HFFc6 (cell line): ENCODE results near the gene AVL9. TPM values are rescaled to one million over a fixed set of nuclear protein-coding genes. Genes with fewer than 3 reads are reported as not detected.

ENCODE experiments used
- DNase-seq: peaks from one replicate; pipeline ENCODE4 v3.0.0-alpha.2; 2018
- H3K27ac Mint-ChIP-seq: 2 replicates; pipeline ENCODE4 v1.8.0; 2020; ENCODE audit warnings: mild to moderate bottlenecking, mixed read lengths
- H3K27me3 Mint-ChIP-seq: 2 replicates; pipeline ENCODE4 v1.8.0; 2021; ENCODE audit warnings: mild to moderate bottlenecking, moderate library complexity, mixed read lengths; ENCODE audit not compliant: insufficient read depth
- H3K36me3 Mint-ChIP-seq: 2 replicates; pipeline ENCODE4 v1.8.0; 2021; ENCODE audit warnings: low read depth, mixed read lengths
- H3K4me1 Mint-ChIP-seq: 2 replicates; pipeline ENCODE4 v1.8.0; 2020; ENCODE audit warnings: low read depth, mixed read lengths
- H3K4me3 Mint-ChIP-seq: 2 replicates; pipeline ENCODE4 v1.8.0; 2020; ENCODE audit warnings: mild to moderate bottlenecking, moderate library complexity, mixed read lengths
- H3K9me3 Mint-ChIP-seq: 2 replicates; pipeline ENCODE4 v1.8.0; 2020; ENCODE audit warnings: mild to moderate bottlenecking, mixed read lengths
- total RNA-seq, 6 experiments: library from RNA; stranded (reverse); fragmentation: NEBNext Ultra II Directional; extraction: Animal tissue kit (Norgen Biotek cat#: 25700); gene quantifications; 2 replicates in 1 of 6; 3 replicates in 5 of 6; pipeline ENCODE4 v1.2.3, GENCODE V29; 2021
- TF ChIP-seq, protein P1 (sequence below): fragments of 200-600 bp; sonication (generic); IDR thresholded peaks from 2 replicates; pipeline ENCODE4 v1.5.0; 2021; ENCODE audit warnings: antibody characterized with exemption, mild to moderate bottlenecking

Gene AVL9
- total RNA-seq, 6 experiments from 2014 or later: 31.4 to 37.3 (median 34.1) TPM

GRCh38 chr7:32506266-32507054 is 11.2 kb downstream of the AVL9 start:
- peak; percentile 92 for DNase-seq
- peaks cover 47% of the 10 kb centered on the region for H3K4me1 Mint-ChIP-seq
- peak overlapping the region; percentile 96 for H3K27ac Mint-ChIP-seq
- no peaks in the 10 kb centered on the region; the same call in 1 of the 2 replicates for H3K27me3 Mint-ChIP-seq
- peak overlapping the region; percentile 89 for H3K4me3 Mint-ChIP-seq
- H3K36me3 Mint-ChIP-seq: peaks cover 29% of the 10 kb centered on the region
- TF ChIP-seq, protein P1, sequence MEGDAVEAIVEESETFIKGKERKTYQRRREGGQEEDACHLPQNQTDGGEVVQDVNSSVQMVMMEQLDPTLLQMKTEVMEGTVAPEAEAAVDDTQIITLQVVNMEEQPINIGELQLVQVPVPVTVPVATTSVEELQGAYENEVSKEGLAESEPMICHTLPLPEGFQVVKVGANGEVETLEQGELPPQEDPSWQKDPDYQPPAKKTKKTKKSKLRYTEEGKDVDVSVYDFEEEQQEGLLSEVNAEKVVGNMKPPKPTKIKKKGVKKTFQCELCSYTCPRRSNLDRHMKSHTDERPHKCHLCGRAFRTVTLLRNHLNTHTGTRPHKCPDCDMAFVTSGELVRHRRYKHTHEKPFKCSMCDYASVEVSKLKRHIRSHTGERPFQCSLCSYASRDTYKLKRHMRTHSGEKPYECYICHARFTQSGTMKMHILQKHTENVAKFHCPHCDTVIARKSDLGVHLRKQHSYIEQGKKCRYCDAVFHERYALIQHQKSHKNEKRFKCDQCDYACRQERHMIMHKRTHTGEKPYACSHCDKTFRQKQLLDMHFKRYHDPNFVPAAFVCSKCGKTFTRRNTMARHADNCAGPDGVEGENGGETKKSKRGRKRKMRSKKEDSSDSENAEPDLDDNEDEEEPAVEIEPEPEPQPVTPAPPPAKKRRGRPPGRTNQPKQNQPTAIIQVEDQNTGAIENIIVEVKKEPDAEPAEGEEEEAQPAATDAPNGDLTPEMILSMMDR: no peak
- no peaks in the 10 kb centered on the region for H3K9me3 Mint-ChIP-seq

GRCh38 chr7:32507414-32507813 is 12.1 kb downstream of the AVL9 start:
- peaks cover 38% of the 10 kb centered on the region for H3K36me3 Mint-ChIP-seq
- H3K27me3 Mint-ChIP-seq: no peaks in the 10 kb centered on the region; the same call in 1 of the 2 replicates
- peak overlapping the region; percentile 50; the same call in 1 of the 2 replicates for H3K27ac Mint-ChIP-seq
- TF ChIP-seq, protein P1: no peak
- no peaks in the 10 kb centered on the region for H3K9me3 Mint-ChIP-seq
- no peak overlapping the region for H3K4me3 Mint-ChIP-seq
- DNase-seq: no peak
- peaks cover 47% of the 10 kb centered on the region for H3K4me1 Mint-ChIP-seq

DNA sequence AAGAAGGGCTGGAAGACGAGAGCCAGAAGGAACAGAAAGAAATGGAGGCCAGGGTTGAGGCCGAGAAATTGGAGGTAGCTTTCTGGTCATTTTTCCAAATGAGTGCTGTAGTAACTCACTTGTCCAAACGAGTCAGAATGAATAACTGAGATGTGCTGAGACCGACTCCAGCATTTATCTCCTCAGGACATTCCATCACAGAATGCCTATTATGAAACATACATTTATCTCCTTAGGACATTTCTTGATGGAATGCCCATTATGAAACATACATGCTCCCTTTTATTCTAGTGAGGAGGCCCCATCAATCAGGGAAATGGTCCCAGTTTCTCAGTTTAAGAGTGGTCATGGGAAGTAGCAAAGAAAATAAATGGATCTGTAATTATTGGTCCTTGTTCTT is 16.5 kb downstream of the AVL9 start:
- no peak for DNase-seq
- peak overlapping the region; percentile 40; the same call in 1 of the 2 replicates for H3K27ac Mint-ChIP-seq
- peaks cover 78% of the 10 kb centered on the region for H3K36me3 Mint-ChIP-seq
- H3K4me1 Mint-ChIP-seq: peaks cover 34% of the 10 kb centered on the region
- H3K9me3 Mint-ChIP-seq: peaks cover 17% of the 10 kb centered on the region
- no peaks in the 10 kb centered on the region; the same call in 1 of the 2 replicates for H3K27me3 Mint-ChIP-seq
- TF ChIP-seq, protein P1: no peak
- H3K4me3 Mint-ChIP-seq: no peak overlapping the region

- Mint-ChIP-seq H3K9me3 (peaks cover 27% of the 10 kb centered on the region), H3K27ac (no peak overlapping the region), H3K27me3 (no peaks in the 10 kb centered on the region; the same call in 1 of the 2 replicates), H3K4me1 (peaks cover 23% of the 10 kb centered on the region), H3K36me3 (peaks cover 84% of the 10 kb centered on the region), H3K4me3 (no peak overlapping the region)
- DNase-seq: no peak
- TF ChIP-seq, protein P1: no peak
Measured at GRCh38 chr7:32513210-32513609, 17.9 kb downstream of the AVL9 start.

- H3K27ac Mint-ChIP-seq: peak overlapping the region; percentile 49
Measured at GRCh38 chr7:32515890-32516550, 20.7 kb downstream of the AVL9 start.

More at GRCh38 chr7:32515890-32516550, 20.7 kb downstream of the AVL9 start:
- H3K27me3 Mint-ChIP-seq: no peaks in the 10 kb centered on the region; the same call in 1 of the 2 replicates
- H3K9me3 Mint-ChIP-seq: peaks cover 52% of the 10 kb centered on the region
- peaks cover 23% of the 10 kb centered on the region for H3K4me1 Mint-ChIP-seq
- no peak overlapping the region for H3K4me3 Mint-ChIP-seq
- H3K36me3 Mint-ChIP-seq: peaks cover 82% of the 10 kb centered on the region
- TF ChIP-seq, protein P1: no peak
- no peak for DNase-seq
